Measurements from ENCODE around the gene CYGB. TPM values are rescaled to one million over a fixed set of nuclear protein-coding genes. Genes with fewer than 3 reads are reported as not detected.

Gene CYGB
- total and polyA plus RNA-seq, 2 donors, result 14.4 to 68.7 TPM

DNA sequence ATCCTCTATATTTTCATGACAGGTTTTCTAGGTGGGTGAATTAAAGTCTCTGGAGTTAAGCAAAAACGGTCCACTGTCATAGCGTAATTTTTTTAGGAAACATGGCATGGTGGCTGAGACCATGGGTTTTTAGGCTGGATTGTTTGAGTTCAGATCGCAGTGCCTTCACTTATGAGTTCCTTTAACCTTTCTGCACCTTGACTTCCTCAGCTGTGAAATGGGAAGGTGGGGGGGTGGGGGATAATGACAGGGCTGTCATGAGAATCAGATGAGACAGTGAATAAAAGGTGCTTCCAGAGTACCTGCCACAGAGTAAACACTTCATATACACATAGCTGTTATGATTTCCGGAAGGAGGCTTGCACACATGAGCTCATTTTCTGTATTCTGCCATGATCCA, 14.2 kb upstream of the CYGB start:
- WGBS, result 89% methylated on average over 4 of the region's 4 CpGs
- no peak for DNase-seq (ENCODE audit: extremely low spot score)
- Histone ChIP-seq H3K4me1 (ENCODE audit: insufficient read depth) (no peaks in the 10 kb centered on the region), H3K4me3 (ENCODE audit: low read depth, low read length) (no peak overlapping the region), H3K27ac (ENCODE audit: low read depth) (no peak overlapping the region), H3K36me3 (ENCODE audit: insufficient read depth) (no peaks in the 10 kb centered on the region)

DNA sequence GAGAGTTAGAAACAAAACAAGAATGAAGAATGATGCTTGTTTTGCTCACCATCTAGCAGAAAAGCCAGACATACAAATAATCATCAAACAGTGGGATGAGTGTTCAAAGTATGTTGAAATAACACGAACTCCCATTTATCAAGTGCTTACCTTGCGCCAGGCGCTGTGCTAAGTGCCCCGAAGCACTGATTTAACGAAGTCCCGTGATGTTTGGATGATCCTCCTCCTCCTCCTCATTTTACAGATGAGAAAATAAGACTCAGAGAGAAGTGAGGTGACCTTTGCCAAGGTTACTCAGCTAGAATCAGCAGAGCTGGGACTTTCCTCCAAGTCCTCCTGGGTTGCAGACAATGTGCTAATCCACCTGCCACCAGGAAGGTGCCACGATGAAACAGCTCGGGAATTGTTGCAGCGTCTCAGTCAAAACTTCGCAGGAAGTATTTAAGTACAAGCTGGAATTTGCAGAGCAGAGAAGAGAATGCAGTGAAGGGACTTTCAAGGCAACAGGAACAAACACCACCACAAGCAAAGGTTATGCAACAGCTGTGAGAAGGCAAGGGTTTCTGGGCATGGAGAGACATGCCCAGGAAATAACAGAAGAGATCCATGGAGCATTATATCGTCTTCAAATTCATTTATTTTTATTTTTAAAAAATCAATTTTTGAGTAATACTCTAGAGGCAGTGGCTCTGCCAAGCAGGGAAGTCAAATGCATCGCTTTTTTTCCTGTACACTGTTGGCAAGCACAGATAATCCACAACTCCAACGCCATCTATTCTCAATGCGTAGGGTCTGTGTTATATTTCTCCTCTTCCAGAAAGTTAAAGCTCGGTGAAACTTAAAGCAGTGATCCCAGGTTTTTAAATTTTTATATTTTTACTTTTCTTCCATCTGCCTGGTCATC, 13.5 kb upstream of the CYGB start:
- Histone ChIP-seq H3K4me1 (ENCODE audit: insufficient read depth) (no peaks in the 10 kb centered on the region), H3K36me3 (ENCODE audit: insufficient read depth) (no peaks in the 10 kb centered on the region), H3K27ac (ENCODE audit: low read depth) (no peak overlapping the region), H3K4me3 (ENCODE audit: low read depth, low read length) (no peak overlapping the region)
- no peak for DNase-seq (ENCODE audit: extremely low spot score)
- 64% methylated on average over 15 of the region's 15 CpGs for WGBS

DNA sequence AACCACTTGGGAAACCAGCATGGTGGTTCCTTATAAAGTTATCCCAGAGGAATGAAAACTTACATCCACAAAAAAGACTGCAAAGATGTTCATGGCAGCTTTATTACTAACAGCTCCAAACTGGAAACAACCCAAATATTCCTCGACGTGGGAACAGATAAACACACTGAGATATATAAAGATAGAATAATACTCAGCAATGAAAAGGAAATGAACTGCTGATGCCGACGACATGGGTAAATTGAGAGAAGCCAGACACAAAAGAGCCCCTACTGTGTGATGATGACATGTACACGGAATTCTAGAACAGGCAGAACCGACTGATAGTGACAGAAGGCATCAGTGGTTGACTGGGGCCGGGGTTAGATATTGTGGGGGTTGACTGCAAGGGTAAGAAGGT, 12.0 kb upstream of the CYGB start:
- no peak overlapping the region for H3K4me3 ChIP-seq (ENCODE audit: low read depth, low read length)
- H3K4me1 ChIP-seq (ENCODE audit: insufficient read depth), result no peaks in the 10 kb centered on the region
- WGBS, result 73% methylated on average over 7 of the region's 7 CpGs
- no peak overlapping the region for H3K27ac ChIP-seq (ENCODE audit: low read depth)
- no peaks in the 10 kb centered on the region for H3K36me3 ChIP-seq (ENCODE audit: insufficient read depth)
- no peak for DNase-seq (ENCODE audit: extremely low spot score)

DNA sequence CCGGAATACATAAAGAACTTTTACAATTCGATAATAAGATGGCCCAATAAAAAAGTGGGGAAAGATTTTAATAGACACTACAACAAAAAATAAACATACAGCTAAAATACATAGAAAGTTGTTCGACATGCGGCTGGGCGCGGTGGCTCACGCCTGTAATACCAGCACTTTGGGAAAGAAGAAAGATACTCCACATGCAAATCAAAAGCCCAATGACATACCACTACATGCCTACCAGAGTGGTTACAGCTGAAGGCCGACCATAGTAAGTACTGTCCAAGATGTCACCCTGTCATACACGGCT, 11.7 kb upstream of the CYGB start:
- no peaks in the 10 kb centered on the region for H3K4me1 ChIP-seq (ENCODE audit: insufficient read depth)
- no peak overlapping the region for H3K27ac ChIP-seq (ENCODE audit: low read depth)
- WGBS, result 77% methylated on average over 9 of the region's 9 CpGs

DNA sequence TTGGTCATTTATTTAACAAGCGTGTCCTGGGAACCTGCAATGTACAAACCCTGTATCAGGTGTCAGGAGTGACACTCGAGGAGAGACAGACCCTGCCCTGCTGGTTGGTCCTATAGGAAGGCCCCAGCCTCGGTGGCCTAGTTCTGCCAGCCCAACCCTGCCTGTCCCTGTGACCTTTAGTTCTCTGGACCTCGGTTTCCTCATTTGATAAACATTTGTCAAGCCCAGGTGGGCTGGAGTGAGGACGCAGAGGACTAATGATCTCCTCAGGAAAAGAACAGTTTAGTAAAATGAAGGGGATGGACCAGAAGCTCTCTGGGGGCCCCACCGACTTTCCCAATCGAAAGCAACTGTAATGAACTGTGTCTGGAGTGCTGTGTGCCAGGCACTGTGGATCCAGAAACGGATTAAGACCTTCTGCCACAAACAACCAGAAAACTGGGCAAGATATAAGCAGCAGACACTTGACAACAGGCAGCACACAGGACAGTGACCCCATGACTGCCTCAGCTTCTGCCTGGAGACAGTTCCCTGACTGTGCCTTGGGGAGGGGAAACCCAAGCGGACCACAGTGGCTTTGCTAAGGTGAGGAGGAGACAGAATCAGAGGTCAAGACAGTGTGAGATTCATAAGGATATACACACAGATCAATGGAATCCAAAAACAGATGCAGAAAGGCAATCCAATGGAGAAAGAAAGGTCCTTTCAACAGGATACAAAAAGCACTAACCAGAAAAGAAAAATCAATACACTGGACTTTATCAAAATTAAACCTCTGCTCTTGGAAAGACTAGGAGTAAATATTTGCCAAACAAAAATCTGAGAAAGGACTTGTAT, 11.1 kb upstream of the CYGB start:
- Histone ChIP-seq H3K27ac (ENCODE audit: low read depth) (no peak overlapping the region), H3K4me1 (ENCODE audit: insufficient read depth) (no peaks in the 10 kb centered on the region), H3K4me3 (ENCODE audit: low read depth, low read length) (no peak overlapping the region), H3K36me3 (ENCODE audit: insufficient read depth) (no peaks in the 10 kb centered on the region)
- DNase-seq (ENCODE audit: extremely low spot score), result no peak
- 68% methylated on average over 9 of the region's 9 CpGs for WGBS

More for the DNA sequence above, 11.7 kb upstream of the CYGB start:
- DNase-seq (ENCODE audit: extremely low spot score), result no peak
- H3K36me3 ChIP-seq (ENCODE audit: insufficient read depth), result no peaks in the 10 kb centered on the region
- H3K4me3 ChIP-seq (ENCODE audit: low read depth, low read length), result no peak overlapping the region

DNA sequence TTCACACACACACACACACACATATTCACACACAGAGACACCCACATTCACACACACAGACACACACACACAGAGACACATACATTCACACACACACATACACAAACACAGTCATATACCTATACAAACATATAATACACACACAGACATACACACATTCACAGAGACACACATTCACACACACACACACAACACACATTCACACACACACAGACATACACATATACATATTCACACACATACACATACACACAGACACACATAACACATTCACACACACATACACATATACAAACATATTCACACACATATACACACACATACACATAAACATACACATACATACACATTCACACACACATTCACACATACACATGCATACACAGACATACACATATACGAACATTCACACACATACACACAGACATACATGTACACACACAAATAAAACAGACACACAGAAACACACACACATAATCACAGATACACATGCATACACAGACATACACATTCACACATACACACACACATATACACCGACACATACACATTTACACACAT, 10.2 kb upstream of the CYGB start:
- Histone ChIP-seq H3K4me3 (ENCODE audit: low read depth, low read length) (no peak overlapping the region), H3K27ac (ENCODE audit: low read depth) (no peak overlapping the region), H3K4me1 (ENCODE audit: insufficient read depth) (no peaks in the 10 kb centered on the region), H3K36me3 (ENCODE audit: insufficient read depth) (no peaks in the 10 kb centered on the region)
- 85% methylated on average over 2 of the region's 2 CpGs for WGBS
- DNase-seq (ENCODE audit: extremely low spot score), result no peak

DNA sequence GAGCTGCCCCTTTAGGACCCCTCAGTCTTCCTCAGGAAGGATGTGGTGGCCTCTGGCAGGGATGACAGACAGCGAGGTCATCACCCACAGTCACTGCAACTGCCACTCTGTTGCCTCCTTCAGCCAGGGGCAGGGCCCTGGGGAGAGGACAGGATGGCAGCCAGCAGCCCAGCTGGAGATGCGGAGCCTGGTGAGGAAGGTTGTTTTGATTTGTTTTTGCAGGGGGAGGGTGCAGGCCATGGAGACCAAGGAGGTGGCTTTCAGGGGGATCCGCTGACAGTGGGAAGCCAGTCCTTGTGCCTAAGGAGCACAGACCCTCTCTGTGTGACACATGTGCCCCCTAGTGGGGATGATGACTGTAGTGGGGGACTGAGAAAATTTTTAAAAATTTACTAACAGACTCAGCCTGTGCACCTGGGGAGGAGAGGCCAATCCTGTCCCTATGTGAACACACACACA, 9.7 kb upstream of the CYGB start:
- no peak overlapping the region for H3K4me3 ChIP-seq (ENCODE audit: low read depth, low read length)
- 44% methylated on average over 3 of the region's 3 CpGs for WGBS
- no peaks in the 10 kb centered on the region for H3K36me3 ChIP-seq (ENCODE audit: insufficient read depth)
- no peak for DNase-seq (ENCODE audit: extremely low spot score)
- no peak overlapping the region for H3K27ac ChIP-seq (ENCODE audit: low read depth)
- no peaks in the 10 kb centered on the region for H3K4me1 ChIP-seq (ENCODE audit: insufficient read depth)

DNA sequence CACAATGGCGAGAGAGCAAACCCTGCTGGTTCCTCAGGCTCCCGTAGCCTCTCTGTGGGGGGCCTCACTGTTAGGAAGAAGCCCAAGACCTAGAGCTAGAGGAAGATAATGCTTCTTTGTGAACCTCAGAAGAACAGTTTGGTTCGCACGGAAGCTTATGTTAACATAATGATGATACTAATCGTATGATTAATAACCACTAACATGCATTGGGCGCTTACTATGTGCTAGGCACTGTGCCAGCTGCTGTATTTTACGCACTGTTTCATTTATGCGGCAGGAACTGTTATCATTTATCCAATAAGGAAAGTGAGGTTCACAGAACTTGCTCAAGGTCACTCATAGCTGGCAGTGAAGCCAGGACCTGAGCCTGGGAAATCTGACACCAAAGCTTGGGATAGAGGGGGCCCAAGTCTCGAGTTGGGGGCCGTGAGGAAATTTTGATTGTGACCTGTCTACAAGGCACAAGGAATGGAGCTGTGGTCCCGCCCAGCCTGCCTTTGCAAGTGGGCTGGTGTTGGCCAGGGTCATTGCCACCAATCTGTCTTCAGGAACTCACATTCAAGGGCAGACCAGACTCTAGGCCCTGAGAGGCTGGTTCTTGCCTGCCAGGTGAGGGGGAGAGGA, 9.2 kb upstream of the CYGB start:
- 51% methylated on average over 11 of the region's 11 CpGs for WGBS
- DNase-seq (ENCODE audit: extremely low spot score), result no peak
- Histone ChIP-seq H3K36me3 (ENCODE audit: insufficient read depth) (no peaks in the 10 kb centered on the region), H3K4me3 (ENCODE audit: low read depth, low read length) (no peak overlapping the region), H3K27ac (ENCODE audit: low read depth) (no peak overlapping the region), H3K4me1 (ENCODE audit: insufficient read depth) (no peaks in the 10 kb centered on the region)

DNA sequence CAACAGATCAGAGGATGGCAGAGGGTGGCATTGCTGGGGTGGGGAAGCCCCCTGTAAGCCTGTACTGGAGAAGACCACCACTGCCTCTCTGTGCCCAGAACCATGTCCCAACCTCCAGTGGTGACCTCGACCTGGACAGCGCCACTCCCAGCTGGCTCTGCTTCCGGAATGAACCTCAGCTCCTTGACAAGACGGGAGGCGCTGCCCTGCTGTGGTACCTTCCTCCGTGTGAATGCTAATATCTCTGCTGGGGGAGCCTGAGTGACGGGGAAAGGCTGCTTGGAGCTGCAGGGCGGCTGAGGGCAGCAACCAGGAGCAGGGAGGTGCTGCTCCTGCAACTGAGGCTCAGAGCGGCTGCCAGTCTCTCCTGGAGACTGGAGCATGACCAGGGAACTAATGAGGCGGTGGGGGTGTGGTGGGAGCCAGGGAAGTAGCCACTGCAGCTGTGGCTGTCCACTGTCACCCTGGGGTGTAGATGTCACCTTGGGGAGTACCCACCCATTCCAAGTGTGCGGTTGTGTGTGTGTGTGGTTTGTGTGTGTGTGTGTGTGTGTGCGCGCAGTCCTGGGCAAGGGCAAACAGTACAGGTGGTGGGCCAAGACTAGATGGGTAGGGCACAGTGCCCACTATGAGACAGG, 8.5 kb upstream of the CYGB start:
- no peak overlapping the region for H3K4me3 ChIP-seq (ENCODE audit: low read depth, low read length)
- 76% methylated on average over 13 of the region's 13 CpGs for WGBS
- H3K4me1 ChIP-seq (ENCODE audit: insufficient read depth), result no peaks in the 10 kb centered on the region
- DNase-seq (ENCODE audit: extremely low spot score), result no peak
- H3K36me3 ChIP-seq (ENCODE audit: insufficient read depth), result no peaks in the 10 kb centered on the region
- H3K27ac ChIP-seq (ENCODE audit: low read depth), result no peak overlapping the region

DNA sequence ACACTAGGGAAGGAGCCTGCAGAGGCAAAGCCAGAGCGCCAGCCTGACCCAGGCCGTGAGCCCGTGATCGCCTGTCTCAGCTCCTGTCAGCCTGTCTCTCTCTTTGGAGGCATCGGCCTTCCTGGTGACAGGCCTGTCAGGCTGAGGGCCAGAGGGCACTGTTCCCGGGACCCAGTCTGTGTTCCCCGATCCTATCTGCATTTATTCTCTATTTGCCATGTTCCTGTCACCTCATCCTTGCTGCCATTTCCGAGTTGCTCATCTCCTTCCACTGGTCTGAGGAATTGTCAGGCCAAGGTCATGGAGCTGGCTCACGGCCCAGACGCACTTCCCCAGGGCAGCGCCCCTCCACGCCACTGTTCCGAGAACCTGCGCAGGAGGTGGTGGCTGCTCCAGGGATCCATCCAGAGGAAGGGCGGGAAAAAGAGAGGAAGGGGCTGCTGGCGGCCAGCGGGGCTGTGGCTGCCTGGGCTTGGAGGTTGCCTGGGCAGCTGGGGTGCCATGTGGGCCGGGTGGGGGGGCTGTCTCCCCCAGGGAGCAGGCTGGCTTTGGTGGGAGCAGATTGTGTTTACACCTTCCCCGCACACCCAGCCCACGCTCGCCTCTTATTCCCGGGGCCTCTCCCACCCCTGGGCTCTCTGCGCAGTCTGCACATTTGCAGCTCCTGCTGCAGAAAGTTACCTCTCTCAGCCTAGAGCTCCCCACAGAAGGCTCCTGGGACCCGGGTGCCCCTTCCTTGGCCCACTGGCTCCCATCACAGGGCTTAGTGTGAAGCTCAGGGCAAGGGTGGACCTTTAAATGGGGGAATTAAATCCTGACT, 7.2 kb upstream of the CYGB start:
- DNase-seq (ENCODE audit: extremely low spot score), result no peak
- peak overlapping the region; percentile 50 for H3K27ac ChIP-seq (ENCODE audit: low read depth)
- 47% methylated on average over 24 of the region's 24 CpGs for WGBS

DNA sequence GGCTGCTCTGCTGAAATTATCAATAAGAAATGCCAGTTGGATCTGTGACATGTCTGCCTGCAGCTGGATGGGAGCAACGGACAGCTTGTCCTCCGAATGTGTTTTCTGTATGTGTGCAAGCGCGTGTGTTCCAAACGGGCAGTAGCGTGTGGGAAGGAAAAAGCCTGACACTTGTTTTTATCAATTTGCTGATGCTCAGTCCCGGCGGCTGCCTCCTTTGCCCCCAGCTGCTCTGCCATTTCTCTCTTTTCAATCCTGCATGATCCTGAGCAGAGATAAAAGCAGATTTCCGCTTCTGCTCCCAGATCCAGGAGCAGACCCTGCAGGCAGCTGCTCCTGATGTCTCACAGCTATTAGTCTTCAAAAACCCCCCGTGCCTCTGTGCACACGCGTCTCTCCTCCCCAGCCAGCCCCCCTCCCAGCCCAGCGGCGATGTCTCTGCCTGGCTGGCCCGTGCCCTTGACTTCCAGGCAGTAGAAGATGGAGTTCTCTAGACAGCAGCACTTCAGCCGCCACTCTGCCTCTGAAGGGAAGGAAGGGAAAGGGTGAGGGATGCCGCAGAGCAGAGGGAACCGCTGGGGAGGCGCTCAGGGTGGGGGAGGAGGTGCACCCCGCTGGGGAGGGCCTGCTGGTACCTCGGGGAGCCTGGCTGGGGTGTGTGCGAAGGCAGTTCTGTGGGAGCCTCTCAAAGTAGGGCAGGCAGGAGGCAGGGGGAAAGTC, 6.5 kb upstream of the CYGB start:
- Histone ChIP-seq H3K36me3 (ENCODE audit: insufficient read depth) (no peaks in the 10 kb centered on the region), H3K4me1 (ENCODE audit: insufficient read depth) (no peaks in the 10 kb centered on the region), H3K27ac (ENCODE audit: low read depth) (no peak overlapping the region), H3K4me3 (ENCODE audit: low read depth, low read length) (no peak overlapping the region)
- 33% methylated on average over 22 of the region's 22 CpGs for WGBS
- DNase-seq (ENCODE audit: extremely low spot score), result no peak

More for the DNA sequence above, 7.2 kb upstream of the CYGB start:
- Histone ChIP-seq H3K36me3 (ENCODE audit: insufficient read depth) (no peaks in the 10 kb centered on the region), H3K4me3 (ENCODE audit: low read depth, low read length) (no peak overlapping the region), H3K4me1 (ENCODE audit: insufficient read depth) (no peaks in the 10 kb centered on the region)

DNA sequence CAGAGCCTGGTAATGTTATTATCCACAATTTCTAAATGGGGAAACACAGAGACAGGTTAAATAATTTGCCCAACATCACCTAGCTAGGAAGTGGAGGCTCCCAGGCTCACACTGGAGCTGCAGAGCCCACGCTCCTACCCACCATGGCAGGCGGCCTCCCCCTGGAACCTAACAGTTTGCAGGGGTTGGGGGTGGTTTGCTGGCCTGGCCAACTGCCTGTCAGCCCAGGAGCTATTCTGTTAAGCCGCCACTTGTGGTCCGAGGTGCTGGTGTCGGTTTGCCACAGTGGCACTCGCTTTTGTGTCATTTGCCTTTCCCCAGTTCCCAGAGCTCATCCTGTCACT, 5.9 kb upstream of the CYGB start:
- no peak overlapping the region for H3K4me3 ChIP-seq (ENCODE audit: low read depth, low read length)
- H3K4me1 ChIP-seq (ENCODE audit: insufficient read depth), result no peaks in the 10 kb centered on the region
- H3K27ac ChIP-seq (ENCODE audit: low read depth), result no peak overlapping the region
- DNase-seq (ENCODE audit: extremely low spot score), result no peak
- H3K36me3 ChIP-seq (ENCODE audit: insufficient read depth), result no peaks in the 10 kb centered on the region
- 74% methylated on average over 6 of the region's 6 CpGs for WGBS
